Ovary (tissue), 3 donors: Measurements from ENCODE around the gene ASB7.

Source experiments
- CTCF ChIP-seq, 3 donors: fragments of 450-650 bp in 2 of 3; fragments of 200-600 bp in 1 of 3; IDR thresholded peaks; one replicate each; pipeline versions ENCODE4 v1.5.1 to v1.8.0; 2016 to 2022; ENCODE audit warnings: antibody characterized with exemption in 3 of 3, mild to moderate bottlenecking in 1 of 3
- EP300 ChIP-seq: sonication (generic); formaldehyde crosslinking; IDR thresholded peaks from one replicate; pipeline ENCODE4 v1.6.1; 2017; ENCODE audit warnings: antibody characterized with exemption
- POLR2A ChIP-seq: fragments of 450-650 bp; IDR thresholded peaks from one replicate; pipeline ENCODE4 v1.6.1; 2017; ENCODE audit warnings: antibody characterized with exemption, mild to moderate bottlenecking, moderate library complexity
- donor health status: DM: no; HTN: no; CAD: no.

DNA sequence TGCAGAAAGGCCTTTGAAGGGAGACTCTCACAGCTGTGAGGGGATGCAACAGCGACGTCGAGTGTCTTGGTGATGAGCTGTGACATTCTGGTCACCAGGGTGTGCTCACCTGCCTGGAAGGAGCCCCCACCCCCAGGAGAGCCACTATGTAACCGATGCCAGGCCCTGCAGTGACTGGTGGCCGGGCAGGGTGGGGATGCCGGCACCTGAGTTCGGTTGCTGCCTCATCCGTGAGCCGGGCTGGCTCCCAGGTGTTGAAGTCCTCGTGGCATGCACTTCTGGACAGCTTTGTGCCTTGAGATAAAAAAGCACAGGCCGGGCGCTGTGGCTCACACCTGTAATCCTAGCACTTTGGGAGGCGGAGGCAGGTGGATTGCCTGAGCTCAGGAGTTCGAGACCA, 56.5 kb downstream of the ASB7 start:
- TF ChIP-seq CTCF (IDR thresholded peaks at IDR 0.05) (no peak), POLR2A (no peak), EP300 (no peak)
